ENCODE data around the gene DOCK7. TPM values are rescaled to one million over a fixed set of nuclear protein-coding genes. Genes with fewer than 3 reads are reported as not detected.

Gene DOCK7
- polyA plus RNA-seq, 3 donors: 2.9 to 3.7 (median 3.5) TPM

DNA sequence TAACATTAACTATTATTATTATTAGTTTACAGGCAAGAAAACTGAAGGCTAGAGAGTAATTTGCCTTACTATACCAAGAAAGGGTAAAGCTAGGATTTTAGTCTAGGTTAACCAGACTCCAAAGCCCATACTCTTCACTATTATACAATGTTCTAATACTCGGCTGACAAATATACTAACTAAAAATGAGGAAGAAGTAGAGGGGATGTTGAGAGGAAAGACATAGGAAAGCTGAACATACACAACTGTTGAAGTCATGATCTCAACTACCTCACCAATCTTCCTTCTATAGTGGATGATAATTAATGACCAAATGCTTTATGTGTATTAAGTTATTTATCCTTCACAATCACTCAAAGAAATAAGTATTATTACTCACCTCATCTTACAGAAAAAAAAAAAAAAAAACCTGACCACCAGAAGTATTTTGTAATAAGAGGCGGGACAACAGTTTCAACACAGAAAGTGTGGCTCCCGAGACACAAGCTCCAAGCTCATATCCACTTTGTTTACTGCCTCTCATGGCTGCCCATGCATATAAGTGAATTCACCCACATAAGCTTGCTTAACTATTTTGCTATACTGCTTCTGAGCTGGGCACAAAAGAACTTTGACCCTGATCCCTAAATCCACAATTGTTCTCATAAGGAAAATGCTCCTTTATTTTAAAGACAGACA is 173.3 kb downstream of the DOCK7 start:
- no peaks in the 10 kb centered on the region for H3K27me3 ChIP-seq (ENCODE audit: control insufficient read depth in 2 of 2, insufficient read depth in 2 of 2, low read length in 2 of 2)
- Mint-ChIP-seq H3K4me1 (no peaks in the 10 kb centered on the region), H3K36me3 (peaks cover 6 to 8% of the 10 kb centered on the region in 2 donors), H3K4me3 (peak overlapping the region in 1 of 2 donors; percentile 69), H3K27me3 (ENCODE audit: low read depth in 3 of 3) (peaks cover 0 to 3% (median 1%) of the 10 kb centered on the region in 3 donors), H3K27ac (peak overlapping the region in 5 of 7 donors; percentile 1 to 36 (median 17)), H3K9me3 (peaks cover 3 to 16% (median 10%) of the 10 kb centered on the region in 7 donors)
- WGBS (ENCODE audit: insufficient coverage): 0% methylated on average over 1 of the region's 3 CpGs
- H4K20me1 ChIP-seq (ENCODE audit: insufficient read depth, low read length): no peaks in the 10 kb centered on the region
- DNase-seq: peak; percentile 34 to 44 (median 34)
- H3K27ac ChIP-seq (ENCODE audit: low read depth in 1 of 2, low read length in 2 of 2): peak overlapping the region in 1 of 2 donors; percentile 58
- peaks cover 0 to 3% of the 10 kb centered on the region in 2 donors for H3K9me3 ChIP-seq (replicated peaks in 1 of 2; ENCODE audit: control insufficient read depth in 1 of 2, insufficient read depth in 1 of 2, low read length in 2 of 2)
- H3K4me3 ChIP-seq (replicated peaks in 1 of 3; ENCODE audit: low read depth in 2 of 3, low read length in 3 of 3): peak overlapping the region in 1 of 3 experiments; percentile 36
- H3K4me1 ChIP-seq (ENCODE audit: control insufficient read depth in 1 of 2, insufficient read depth in 2 of 2, low read length in 2 of 2): peaks cover 19 to 26% of the 10 kb centered on the region in 2 donors
- no peak overlapping the region for H3K9ac ChIP-seq (ENCODE audit: insufficient read depth, low read length, poor library complexity, severe bottlenecking)
- no peaks in the 10 kb centered on the region for H3K79me2 ChIP-seq (ENCODE audit: insufficient read depth, low read length)
- intact Hi-C loops (cut with micrococcal nuclease): no loop called here
- H2AFZ ChIP-seq (ENCODE audit: insufficient read depth, low read depth, low read length, poor library complexity, severe bottlenecking): peak overlapping the region; percentile 14
- TF ChIP-seq, protein P1, sequence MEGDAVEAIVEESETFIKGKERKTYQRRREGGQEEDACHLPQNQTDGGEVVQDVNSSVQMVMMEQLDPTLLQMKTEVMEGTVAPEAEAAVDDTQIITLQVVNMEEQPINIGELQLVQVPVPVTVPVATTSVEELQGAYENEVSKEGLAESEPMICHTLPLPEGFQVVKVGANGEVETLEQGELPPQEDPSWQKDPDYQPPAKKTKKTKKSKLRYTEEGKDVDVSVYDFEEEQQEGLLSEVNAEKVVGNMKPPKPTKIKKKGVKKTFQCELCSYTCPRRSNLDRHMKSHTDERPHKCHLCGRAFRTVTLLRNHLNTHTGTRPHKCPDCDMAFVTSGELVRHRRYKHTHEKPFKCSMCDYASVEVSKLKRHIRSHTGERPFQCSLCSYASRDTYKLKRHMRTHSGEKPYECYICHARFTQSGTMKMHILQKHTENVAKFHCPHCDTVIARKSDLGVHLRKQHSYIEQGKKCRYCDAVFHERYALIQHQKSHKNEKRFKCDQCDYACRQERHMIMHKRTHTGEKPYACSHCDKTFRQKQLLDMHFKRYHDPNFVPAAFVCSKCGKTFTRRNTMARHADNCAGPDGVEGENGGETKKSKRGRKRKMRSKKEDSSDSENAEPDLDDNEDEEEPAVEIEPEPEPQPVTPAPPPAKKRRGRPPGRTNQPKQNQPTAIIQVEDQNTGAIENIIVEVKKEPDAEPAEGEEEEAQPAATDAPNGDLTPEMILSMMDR (IDR thresholded peaks at IDR 0.05): no peak
- H3K4me2 ChIP-seq (replicated peaks; ENCODE audit: extremely low read depth, low read length, poor library complexity, severe bottlenecking): peak overlapping the region; percentile 49
- H3K36me3 ChIP-seq (replicated peaks in 1 of 2; ENCODE audit: control insufficient read depth in 1 of 2, insufficient read depth in 2 of 2, low read length in 2 of 2): no peaks in the 10 kb centered on the region

GRCh38 chr1:62513013-62513412 is 175.2 kb downstream of the DOCK7 start:
- no peaks in the 10 kb centered on the region for H3K27me3 ChIP-seq (ENCODE audit: control insufficient read depth in 2 of 2, insufficient read depth in 2 of 2, low read length in 2 of 2)
- H3K4me3 Mint-ChIP-seq: no peak overlapping the region
- H4K20me1 ChIP-seq (ENCODE audit: insufficient read depth, low read length): no peaks in the 10 kb centered on the region
- H3K4me1 Mint-ChIP-seq: no peaks in the 10 kb centered on the region
- peaks cover 19 to 26% of the 10 kb centered on the region in 2 donors for H3K4me1 ChIP-seq (ENCODE audit: control insufficient read depth in 1 of 2, insufficient read depth in 2 of 2, low read length in 2 of 2)
- H3K27me3 Mint-ChIP-seq (ENCODE audit: low read depth in 3 of 3): peaks cover 0 to 3% (median 0%) of the 10 kb centered on the region in 3 donors
- H3K27ac ChIP-seq (ENCODE audit: low read depth in 1 of 2, low read length in 2 of 2): no peak overlapping the region
- no peaks in the 10 kb centered on the region for H3K9me3 ChIP-seq (replicated peaks in 1 of 2; ENCODE audit: control insufficient read depth in 1 of 2, insufficient read depth in 1 of 2, low read length in 2 of 2)
- TF ChIP-seq, protein P1 (IDR thresholded peaks at IDR 0.05): no peak
- H3K4me3 ChIP-seq (replicated peaks in 1 of 3; ENCODE audit: low read depth in 2 of 3, low read length in 3 of 3): no peak overlapping the region
- no peak overlapping the region for H2AFZ ChIP-seq (ENCODE audit: insufficient read depth, low read depth, low read length, poor library complexity, severe bottlenecking)
- no peak overlapping the region for H3K4me2 ChIP-seq (replicated peaks; ENCODE audit: extremely low read depth, low read length, poor library complexity, severe bottlenecking)
- peaks cover 0 to under 1% (median 0%) of the 10 kb centered on the region in 7 donors for H3K9me3 Mint-ChIP-seq
- no peaks in the 10 kb centered on the region for H3K36me3 ChIP-seq (replicated peaks in 1 of 2; ENCODE audit: control insufficient read depth in 1 of 2, insufficient read depth in 2 of 2, low read length in 2 of 2)
- no peak for DNase-seq
- no peaks in the 10 kb centered on the region for H3K79me2 ChIP-seq (ENCODE audit: insufficient read depth, low read length)
- intact Hi-C loops (cut with micrococcal nuclease): no loop called here
- H3K36me3 Mint-ChIP-seq: peaks cover 5 to 8% of the 10 kb centered on the region in 2 donors
- no peak overlapping the region for H3K9ac ChIP-seq (ENCODE audit: insufficient read depth, low read length, poor library complexity, severe bottlenecking)
- H3K27ac Mint-ChIP-seq: no peak overlapping the region
- WGBS (ENCODE audit: insufficient coverage): no CpG with 5 or more reads among the region's 4 CpGs

Measured in CD14-positive monocyte (primary cell).